ENCODE results near the gene GPR4.

DNA sequence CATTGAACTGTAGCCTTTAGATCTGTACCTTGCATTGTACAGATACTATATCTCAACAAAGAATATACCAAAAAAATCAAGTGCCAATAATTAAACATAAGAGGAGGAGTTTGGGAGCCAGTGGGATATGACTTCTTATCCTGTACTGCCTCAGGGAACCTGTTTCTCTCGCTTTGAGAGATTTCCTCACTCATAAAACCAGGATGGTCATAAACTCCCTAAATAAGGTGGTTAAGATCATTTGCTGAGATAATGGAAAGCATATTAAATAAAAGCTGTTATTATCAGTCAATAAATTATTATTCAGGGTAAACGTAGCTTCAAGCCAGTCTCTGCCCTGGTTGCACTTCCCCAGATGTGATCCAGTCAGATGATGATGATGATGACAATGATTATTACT lies 34.4 kb downstream of the GPR4 start:
- TF ChIP-seq SIN3A (IDR thresholded peaks at IDR 0.05; ENCODE audit: borderline replicate concordance, insufficient read depth, low read length), result no peak
- TF ChIP-seq POLR2AphosphoS5 (IDR thresholded peaks at IDR 0.05; ENCODE audit: low read depth, low read length), result no peak
- TF ChIP-seq, protein P1, sequence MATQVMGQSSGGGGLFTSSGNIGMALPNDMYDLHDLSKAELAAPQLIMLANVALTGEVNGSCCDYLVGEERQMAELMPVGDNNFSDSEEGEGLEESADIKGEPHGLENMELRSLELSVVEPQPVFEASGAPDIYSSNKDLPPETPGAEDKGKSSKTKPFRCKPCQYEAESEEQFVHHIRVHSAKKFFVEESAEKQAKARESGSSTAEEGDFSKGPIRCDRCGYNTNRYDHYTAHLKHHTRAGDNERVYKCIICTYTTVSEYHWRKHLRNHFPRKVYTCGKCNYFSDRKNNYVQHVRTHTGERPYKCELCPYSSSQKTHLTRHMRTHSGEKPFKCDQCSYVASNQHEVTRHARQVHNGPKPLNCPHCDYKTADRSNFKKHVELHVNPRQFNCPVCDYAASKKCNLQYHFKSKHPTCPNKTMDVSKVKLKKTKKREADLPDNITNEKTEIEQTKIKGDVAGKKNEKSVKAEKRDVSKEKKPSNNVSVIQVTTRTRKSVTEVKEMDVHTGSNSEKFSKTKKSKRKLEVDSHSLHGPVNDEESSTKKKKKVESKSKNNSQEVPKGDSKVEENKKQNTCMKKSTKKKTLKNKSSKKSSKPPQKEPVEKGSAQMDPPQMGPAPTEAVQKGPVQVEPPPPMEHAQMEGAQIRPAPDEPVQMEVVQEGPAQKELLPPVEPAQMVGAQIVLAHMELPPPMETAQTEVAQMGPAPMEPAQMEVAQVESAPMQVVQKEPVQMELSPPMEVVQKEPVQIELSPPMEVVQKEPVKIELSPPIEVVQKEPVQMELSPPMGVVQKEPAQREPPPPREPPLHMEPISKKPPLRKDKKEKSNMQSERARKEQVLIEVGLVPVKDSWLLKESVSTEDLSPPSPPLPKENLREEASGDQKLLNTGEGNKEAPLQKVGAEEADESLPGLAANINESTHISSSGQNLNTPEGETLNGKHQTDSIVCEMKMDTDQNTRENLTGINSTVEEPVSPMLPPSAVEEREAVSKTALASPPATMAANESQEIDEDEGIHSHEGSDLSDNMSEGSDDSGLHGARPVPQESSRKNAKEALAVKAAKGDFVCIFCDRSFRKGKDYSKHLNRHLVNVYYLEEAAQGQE (IDR thresholded peaks at IDR 0.05; ENCODE audit: insufficient read depth in 1 of 2, low read depth in 2 of 2, low read length in 2 of 2), result no peak
- no peak for TF ChIP-seq TAF1 (IDR thresholded peaks at IDR 0.05; ENCODE audit: borderline replicate concordance, insufficient read depth, low read length)
